ENCODE measurements around the gene KBTBD8.

DNA sequence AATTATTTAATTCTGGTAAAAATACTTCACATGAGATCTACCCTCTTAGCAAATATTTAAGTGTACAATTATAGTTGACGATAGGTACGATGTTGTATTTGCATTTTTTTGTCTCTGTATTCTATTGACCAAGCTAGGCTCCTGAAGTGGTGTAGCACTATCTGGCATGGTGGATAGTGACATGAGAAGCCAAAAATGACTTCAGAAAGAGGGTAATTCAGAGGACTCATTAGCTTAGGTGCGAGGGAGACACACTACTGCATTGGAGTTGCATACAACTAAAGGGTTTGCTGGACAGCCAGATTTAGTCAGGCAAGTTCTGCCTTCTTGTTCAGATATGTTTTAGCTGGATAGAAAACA, 50.6 kb downstream of the KBTBD8 start:
- TF ChIP-seq, protein P1, sequence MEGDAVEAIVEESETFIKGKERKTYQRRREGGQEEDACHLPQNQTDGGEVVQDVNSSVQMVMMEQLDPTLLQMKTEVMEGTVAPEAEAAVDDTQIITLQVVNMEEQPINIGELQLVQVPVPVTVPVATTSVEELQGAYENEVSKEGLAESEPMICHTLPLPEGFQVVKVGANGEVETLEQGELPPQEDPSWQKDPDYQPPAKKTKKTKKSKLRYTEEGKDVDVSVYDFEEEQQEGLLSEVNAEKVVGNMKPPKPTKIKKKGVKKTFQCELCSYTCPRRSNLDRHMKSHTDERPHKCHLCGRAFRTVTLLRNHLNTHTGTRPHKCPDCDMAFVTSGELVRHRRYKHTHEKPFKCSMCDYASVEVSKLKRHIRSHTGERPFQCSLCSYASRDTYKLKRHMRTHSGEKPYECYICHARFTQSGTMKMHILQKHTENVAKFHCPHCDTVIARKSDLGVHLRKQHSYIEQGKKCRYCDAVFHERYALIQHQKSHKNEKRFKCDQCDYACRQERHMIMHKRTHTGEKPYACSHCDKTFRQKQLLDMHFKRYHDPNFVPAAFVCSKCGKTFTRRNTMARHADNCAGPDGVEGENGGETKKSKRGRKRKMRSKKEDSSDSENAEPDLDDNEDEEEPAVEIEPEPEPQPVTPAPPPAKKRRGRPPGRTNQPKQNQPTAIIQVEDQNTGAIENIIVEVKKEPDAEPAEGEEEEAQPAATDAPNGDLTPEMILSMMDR (IDR thresholded peaks at IDR 0.05) = no peak
- TF ChIP-seq ZFX (IDR thresholded peaks at IDR 0.05; ENCODE audit: borderline replicate concordance) = no peak

Measured in 22Rv1 (cell line).